SK-N-MC (cell line): ENCODE data around the gene TTLL6.
"Not testable (repeated sequence)": the region's sequence is repeated elsewhere in the genome, so short reads cannot be mapped to it uniquely, and the experiment has no call there.

ENCODE experiments used
- DNase-seq: peaks from one replicate; pipeline ENCODE4 v3.0.0-alpha.2; 2011; ENCODE audit warnings: low read depth, low spot score
- H3K27ac ChIP-seq: fragments of 200-600 bp; sonication (generic); 2 replicates; pipeline ENCODE4 v1.5.1; 2016; ENCODE audit warnings: mixed run types
- H3K36me3 ChIP-seq: fragments of 200-600 bp; sonication (generic); 2 replicates; pipeline ENCODE4 v1.6.1; 2017; ENCODE audit warnings: antibody characterized with exemption, low read length, mixed read lengths; ENCODE audit not compliant: insufficient read depth
- H3K4me3 ChIP-seq: fragments of 200-600 bp; sonication (generic); 2 replicates; pipeline ENCODE4 v1.5.1; 2016
- H3K9ac ChIP-seq: fragments of 200-600 bp; sonication (generic); 2 replicates; pipeline ENCODE4 v1.8.0; 2017; ENCODE audit warnings: mixed run types, mixed read lengths; ENCODE audit not compliant: insufficient read length
- H3K9me3 ChIP-seq: fragments of 200-600 bp; sonication (generic); 2 replicates; pipeline ENCODE4 v1.6.1; 2017; ENCODE audit warnings: low read depth, mild to moderate bottlenecking, antibody characterized with exemption, low read length, moderate library complexity, mixed read lengths
- EZH2 ChIP-seq: fragments of 200-600 bp; sonication (generic); IDR thresholded peaks from one replicate; pipeline ENCODE4 v1.6.1; 2017; ENCODE audit warnings: antibody characterized with exemption
- FOXP2 ChIP-seq: optimal IDR thresholded peaks from 2 replicates; pipeline ENCODE3; 2011; ENCODE audit warnings: mild to moderate bottlenecking, moderate library complexity; ENCODE audit not compliant: insufficient read depth; ENCODE audit errors: extremely low read length, control extremely low read depth
- POLR2AphosphoS5 ChIP-seq: IDR thresholded peaks from 2 replicates; pipeline ENCODE4 v1.6.1; 2012; ENCODE audit warnings: mild to moderate bottlenecking, low read depth, low read length, borderline replicate concordance

The TTLL6 gene

DNA sequence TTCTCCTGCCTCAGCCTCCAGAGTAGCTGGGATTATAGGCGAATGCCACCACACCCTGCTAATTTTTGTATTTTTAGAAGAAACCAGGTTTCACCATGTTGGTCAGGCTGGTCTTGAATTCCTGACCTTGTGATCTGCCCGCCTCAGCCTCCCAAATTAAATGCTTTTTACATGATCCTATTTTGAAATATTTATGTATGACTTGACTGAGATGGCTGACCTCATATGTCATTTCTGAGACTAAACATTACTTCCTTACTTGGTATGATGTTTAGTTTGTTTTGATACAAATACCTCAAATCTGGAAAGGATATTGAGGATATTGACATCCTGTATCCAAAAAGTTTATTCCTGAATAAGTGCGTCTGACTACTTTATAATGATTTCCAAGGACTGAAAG lies 25.7 kb upstream of the TTLL6 start:
- Histone ChIP-seq H3K36me3 (peaks cover 29% of the 10 kb centered on the region), H3K27ac (no peak overlapping the region), H3K4me3 (no peak overlapping the region), H3K9ac (no peak overlapping the region), H3K9me3 (no peaks in the 10 kb centered on the region)
- no peak for TF ChIP-seq FOXP2
- no peak for TF ChIP-seq POLR2AphosphoS5
- TF ChIP-seq EZH2, result no peak
- no peak for DNase-seq

GRCh38 chr17:48841395-48841831 lies 24.4 kb upstream of the TTLL6 start:
- TF ChIP-seq POLR2AphosphoS5 (no peak), FOXP2 (no peak), EZH2 (no peak)
- peak overlapping the region; percentile 41 for H3K9ac ChIP-seq
- no peak for DNase-seq
- peak overlapping the region; percentile 53 for H3K4me3 ChIP-seq
- H3K27ac ChIP-seq, result peak overlapping the region; percentile 86
- no peaks in the 10 kb centered on the region for H3K9me3 ChIP-seq
- H3K36me3 ChIP-seq, result peaks cover 22% of the 10 kb centered on the region

DNA sequence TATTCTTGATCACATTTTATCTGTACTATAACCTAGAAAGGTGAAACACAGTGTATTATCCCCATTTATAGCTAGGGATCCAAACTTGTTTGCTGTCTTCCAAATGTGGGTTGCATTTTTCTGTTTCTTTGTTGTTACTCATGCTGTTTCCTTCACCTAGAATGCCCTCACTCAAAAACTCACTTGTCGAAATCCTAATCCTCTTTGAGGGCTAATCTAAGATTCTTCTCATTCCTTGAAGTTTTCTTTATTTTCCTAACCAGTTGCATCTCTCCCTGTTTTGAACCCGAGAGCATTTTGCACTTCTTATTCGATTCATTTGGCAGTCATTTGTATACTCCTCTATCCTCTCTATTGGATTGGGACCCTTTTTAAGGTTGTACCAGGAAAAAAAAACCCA lies 23.4 kb upstream of the TTLL6 start:
- Histone ChIP-seq H3K9ac (no peak overlapping the region), H3K4me3 (no peak overlapping the region; the same call in 1 of the 2 replicates), H3K36me3 (peaks cover 22% of the 10 kb centered on the region), H3K27ac (peak overlapping the region; percentile 86; the same call in 1 of the 2 replicates), H3K9me3 (no peaks in the 10 kb centered on the region)
- TF ChIP-seq EZH2, result no peak
- no peak for TF ChIP-seq POLR2AphosphoS5
- no peak for TF ChIP-seq FOXP2
- no peak for DNase-seq

DNA sequence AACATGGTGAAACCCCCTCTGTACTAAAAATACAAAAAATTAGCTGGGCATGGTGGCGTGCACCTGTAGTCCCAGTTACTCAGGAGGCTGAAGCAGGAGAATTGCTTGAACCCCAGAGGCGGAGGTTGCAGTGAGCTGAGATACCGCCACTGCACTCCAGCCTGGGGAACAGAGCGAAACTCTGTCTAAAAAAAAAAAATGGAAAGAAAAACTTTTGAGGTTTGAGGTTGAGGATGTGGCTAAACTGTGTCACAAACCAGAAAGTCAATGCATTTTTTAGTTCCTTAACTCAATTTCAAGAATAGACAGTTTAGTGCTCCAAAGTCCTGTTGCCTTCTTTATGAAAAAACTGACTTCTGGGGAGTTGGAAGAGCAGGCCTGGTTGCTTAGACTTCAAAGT lies 20.4 kb upstream of the TTLL6 start:
- peak overlapping the region; percentile 83; the same call in 1 of the 2 replicates for H3K27ac ChIP-seq
- H3K9me3 ChIP-seq, H3K9ac ChIP-seq, H3K36me3 ChIP-seq, DNase-seq, H3K4me3 ChIP-seq: not testable (repeated sequence)

DNA sequence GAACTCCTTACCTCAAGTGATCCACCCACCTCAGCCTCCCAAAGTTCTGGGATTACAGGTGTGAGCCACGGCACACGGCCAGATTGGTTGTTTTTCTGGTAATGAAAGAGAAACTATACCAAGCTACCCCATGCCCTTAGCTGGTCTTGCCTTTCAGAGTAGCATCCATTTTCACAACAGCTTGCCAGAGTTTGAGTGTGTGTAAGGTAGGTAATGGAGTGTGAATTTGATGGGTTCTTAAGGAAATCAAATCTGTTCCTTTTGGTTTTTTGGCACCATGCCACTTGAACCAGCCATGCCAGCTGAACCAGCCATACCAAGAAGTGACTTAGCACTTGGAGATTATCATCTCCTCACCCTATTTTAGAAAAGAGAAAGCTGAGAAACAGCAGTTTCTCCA lies 18.9 kb upstream of the TTLL6 start:
- H3K4me3 ChIP-seq, result no peak overlapping the region
- H3K9me3 ChIP-seq, result no peaks in the 10 kb centered on the region
- no peak for DNase-seq
- no peak overlapping the region for H3K9ac ChIP-seq
- no peak overlapping the region for H3K27ac ChIP-seq
- TF ChIP-seq POLR2AphosphoS5 (no peak), FOXP2 (no peak), EZH2 (no peak)
- no peaks in the 10 kb centered on the region for H3K36me3 ChIP-seq

GRCh38 chr17:48834973-48835372 lies 17.9 kb upstream of the TTLL6 start:
- Histone ChIP-seq H3K9me3 (no peaks in the 10 kb centered on the region), H3K36me3 (no peaks in the 10 kb centered on the region), H3K4me3 (no peak overlapping the region), H3K9ac (no peak overlapping the region), H3K27ac (no peak overlapping the region)
- no peak for TF ChIP-seq EZH2
- TF ChIP-seq POLR2AphosphoS5, result no peak
- TF ChIP-seq FOXP2, result no peak
- no peak for DNase-seq

DNA sequence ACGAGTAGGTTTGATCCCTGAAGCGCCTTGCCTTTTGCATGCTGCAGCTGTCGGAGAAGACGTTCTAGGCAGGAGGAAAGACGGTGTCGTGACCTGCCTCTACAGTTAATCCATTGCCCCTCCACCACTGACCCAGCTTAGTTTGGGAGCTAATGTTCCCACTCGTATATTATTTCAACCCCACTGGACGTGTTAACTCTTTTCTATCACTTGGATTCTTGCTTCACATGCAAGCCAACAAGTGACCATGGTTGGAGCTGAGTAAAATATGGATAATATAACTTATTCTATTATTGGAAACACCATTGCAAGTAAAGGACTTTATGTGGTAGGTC lies 14.5 kb upstream of the TTLL6 start:
- no peaks in the 10 kb centered on the region for H3K9me3 ChIP-seq
- TF ChIP-seq POLR2AphosphoS5 (no peak), EZH2 (no peak), FOXP2 (no peak)
- no peaks in the 10 kb centered on the region for H3K36me3 ChIP-seq
- peak overlapping the region; percentile 81 for H3K9ac ChIP-seq
- peak overlapping the region; percentile 15; the same call in 1 of the 2 replicates for H3K27ac ChIP-seq
- H3K4me3 ChIP-seq, result peak overlapping the region; percentile 91
- DNase-seq, result no peak

GRCh38 chr17:48830840-48831548 lies 14.0 kb upstream of the TTLL6 start, which contains the start of gene CALCOCO2:
CALCOCO2 (plus strand) TSS chr17:48831035; CDS start chr17:48841708, 10,673 bp downstream.
- peak within 1 kb of the TSS; percentile 15; the same call in 1 of the 2 replicates for H3K27ac ChIP-seq
- TF ChIP-seq FOXP2 (peak; percentile 76), POLR2AphosphoS5 (peak; percentile 83; the same call in 1 of the 2 replicates), EZH2 (no peak)
- H3K4me3 ChIP-seq, result peak within 1 kb of the TSS; percentile 91
- no peak for DNase-seq
- peak within 1 kb of the TSS; percentile 81 for H3K9ac ChIP-seq
- no peaks in the 10 kb centered on the region for H3K36me3 ChIP-seq
- no peaks in the 10 kb centered on the region for H3K9me3 ChIP-seq
